ENCODE measurements around the gene ALDOC.
"Not testable (repeated sequence)": the region's sequence is repeated elsewhere in the genome, so short reads cannot be mapped to it uniquely, and the experiment has no call there.

Gene ALDOC

DNA sequence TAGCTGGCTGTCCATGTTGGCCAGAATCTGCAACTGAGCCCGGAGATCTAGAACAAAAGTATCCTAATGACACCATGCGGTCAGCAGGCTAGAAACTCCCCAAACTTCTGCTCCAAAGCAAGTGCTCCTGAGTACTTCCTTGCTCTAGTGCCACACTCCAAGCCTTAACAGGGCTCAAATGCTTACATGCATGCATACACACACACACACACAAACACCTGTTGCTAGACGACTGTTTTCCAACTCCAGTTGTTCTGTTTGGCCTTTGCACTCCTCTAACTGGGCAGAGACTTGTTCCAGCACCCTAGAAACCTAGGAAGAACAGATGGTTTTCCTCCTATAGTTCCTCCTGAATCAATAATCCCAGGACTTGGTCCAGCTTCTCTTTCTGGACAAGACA, 7.7 kb upstream of the ALDOC start:
- peak in 1 of 56 donors; percentile 5 for DNase-seq

DNA sequence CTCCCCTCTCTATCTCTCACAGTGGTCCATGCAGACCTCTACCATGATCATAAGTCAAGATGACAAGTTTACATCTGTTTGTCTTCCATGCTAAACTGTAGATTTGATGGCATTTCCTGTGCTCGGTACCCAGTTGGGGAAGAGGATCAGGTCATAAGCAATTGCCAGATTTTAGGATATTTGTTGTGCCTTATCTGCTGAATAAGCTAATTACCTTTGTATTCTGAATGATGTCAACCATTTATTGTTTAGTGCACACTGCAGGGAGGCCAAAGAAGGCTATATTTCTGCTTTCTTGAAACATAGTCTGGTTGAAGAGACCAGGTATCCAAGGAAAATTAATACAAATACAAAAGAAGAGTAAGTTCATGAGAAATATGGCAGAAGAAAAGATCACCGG, 5.8 kb upstream of the ALDOC start:
- no peak for DNase-seq

DNA sequence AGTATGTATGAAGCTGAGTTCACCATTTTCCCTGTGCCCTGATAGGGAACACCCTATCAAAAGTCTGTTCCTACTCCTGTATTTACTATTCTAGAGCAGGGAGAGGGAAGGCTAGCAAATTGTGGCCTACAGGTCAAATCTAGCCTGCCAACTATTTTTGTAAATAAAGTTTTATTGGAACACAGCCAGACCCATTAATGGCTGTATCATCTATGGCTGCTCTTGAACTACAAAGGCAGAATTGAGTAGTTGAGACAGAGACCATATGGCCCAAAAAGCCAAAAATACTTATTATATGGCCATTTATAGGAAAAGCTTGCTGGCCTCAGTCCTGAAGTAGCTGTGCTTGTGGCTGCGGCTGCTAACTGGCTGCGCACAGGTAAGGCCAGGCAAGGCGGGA, 4.3 kb upstream of the ALDOC start:
- no peak for DNase-seq

DNA sequence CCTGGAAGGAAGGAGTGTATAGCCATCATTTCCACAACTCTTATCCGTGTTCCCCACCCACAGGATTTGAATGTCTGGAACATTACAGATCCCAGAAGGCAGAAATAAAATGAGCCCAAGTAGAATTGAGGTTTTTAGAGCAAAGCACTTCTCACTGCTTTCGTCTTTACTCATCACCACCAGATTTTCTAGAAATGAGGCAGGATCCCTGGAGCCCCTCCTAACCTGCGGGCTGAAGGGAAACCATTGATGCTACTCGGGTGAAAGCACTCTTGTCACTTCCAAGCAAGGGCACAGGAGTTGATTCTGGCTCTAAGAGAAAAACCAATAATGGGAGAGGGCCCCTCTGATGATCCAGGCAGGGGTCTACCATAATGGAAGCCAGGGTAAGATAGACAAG, 2.8 kb upstream of the ALDOC start:
- no peak for DNase-seq

DNA sequence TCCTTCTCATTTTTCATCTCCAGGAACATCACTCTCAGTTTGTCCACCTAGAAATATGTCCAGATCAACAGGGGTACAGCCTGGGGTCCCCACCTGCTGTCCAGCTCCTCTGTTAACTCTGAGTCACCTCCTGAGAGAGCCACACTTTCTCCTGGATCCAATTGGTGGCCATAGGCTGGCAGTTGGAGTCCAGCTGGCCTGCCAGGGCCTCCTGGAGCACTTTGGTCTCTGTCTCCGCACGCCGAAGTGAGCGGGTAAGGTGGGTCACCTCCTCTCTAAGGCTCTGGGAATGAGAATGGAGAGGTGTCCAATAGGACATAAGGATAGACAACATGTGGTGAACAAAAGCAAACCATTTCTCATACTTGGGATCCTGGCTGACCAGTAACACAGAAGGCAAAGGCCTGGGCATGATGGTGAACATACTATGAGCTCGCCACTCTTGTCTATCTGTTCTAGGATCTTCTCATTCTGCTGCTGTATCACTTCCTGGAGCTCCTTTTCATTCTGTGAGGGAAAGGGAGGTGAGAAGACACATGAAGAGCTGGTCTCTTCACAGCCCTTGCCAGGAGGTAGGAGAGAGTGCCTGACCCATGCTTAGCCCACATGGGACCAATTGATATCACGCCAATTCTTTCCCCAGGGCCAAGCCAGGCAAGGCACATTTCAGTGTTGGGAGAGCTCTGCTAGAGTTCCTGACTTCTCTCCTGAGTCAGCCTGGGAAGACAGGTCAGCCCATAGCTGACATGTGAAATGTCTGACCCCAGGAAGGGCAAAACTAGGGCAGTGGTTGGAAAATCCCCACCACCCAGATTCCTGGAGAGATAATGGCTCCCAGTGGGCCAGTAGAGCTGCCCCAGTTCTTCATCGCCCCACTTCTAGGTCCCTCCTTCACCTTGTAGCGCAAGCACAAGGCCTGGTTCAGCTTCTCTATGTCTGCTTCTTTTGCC, 1.8 kb upstream of the ALDOC start:
- DNase-seq = no peak

DNA sequence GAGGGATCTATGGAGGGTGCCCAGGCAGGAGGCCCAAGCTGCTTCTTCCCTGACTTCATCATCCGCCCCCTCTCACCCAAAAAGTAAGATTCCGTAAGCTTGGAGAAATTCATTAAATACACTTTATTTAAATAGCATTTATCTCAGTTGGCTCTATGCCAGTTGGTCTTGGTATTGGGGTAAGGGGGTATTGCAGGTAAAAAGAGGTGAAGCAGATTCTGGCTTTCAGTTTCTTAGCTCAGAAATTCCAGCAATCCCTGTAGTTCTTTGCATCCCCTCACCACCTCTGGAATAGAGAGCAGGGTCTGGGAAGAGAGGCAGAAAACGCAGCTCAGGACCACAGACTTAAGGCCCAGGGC, 750 bp upstream of the ALDOC start:
- DNase-seq = no peak

DNA sequence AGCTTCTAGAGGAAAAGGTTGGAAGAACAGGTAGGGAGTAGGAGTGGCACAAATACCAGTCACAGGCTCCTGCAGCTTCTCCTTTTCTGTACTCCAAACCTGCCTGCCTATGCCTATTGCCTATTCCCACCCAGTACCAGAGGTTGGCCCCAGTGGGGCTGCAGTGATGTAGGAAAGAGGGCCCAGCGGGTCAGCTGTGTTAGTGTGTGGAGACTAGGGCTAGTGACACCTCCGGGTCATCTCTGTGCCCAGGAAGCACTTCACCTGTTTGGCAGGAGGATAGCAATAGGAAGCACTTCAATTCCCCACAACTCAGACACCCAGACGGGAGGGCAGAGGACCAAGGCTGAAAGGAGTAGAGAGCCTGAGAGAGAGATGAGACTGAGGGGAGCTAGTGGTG, 679 bp downstream of the ALDOC start:
- DNase-seq = not testable (repeated sequence)

DNA sequence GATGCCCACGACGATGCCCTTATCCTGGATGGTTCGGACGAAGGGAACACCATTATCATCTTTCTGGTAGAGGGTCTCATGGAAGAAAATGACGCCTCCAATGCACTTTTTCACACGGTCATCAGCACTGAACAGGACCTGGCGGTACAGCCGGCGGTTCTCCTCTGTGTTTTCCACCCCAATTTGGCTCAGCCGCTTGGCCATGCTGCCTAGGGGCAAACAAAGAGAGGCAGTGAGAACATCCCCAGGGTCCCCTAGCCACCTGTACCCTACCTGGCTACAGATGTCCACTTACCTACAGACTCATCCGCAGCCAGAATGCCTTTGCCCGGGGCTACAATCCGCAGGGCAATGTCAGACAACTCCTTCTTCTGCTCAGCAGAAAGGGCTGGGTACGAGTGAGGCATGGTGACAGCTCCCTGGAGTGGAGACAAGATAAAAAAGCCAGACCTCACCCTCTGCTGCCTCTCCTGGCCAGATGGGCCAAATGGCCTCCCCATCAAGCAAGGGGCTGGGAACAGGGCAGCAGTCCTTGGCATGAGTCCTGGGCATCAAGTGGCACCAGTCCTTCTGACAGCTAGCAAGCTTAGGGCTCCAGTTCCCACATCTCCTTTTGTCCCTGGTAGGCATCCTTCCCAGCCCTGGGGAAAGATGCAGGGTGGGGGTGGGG, 1.4 kb downstream of the ALDOC start:
- DNase-seq = peak in 44 of 56 donors; percentile 9 to 77 (median 43)

DNA sequence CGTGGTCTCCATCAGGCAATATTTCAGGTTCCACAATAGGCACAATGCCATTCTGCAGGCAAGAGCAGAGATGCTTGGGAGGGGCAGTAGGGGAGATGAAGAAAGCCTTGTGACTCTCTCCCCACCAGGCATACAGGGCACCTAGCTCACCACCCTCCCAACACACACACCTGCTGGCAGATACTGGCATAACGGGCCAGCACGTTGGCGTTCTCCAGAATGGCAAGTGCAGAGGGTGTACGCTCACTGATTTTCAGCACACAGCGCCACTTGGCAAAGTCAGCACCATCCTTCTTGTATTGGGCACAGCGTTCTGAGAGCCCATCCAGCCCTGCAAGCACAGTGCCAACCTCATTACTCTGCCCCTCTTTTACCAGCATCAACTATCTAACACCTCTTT, 2.2 kb downstream of the ALDOC start:
- peak in 1 of 56 donors; percentile 1 for DNase-seq

DNA sequence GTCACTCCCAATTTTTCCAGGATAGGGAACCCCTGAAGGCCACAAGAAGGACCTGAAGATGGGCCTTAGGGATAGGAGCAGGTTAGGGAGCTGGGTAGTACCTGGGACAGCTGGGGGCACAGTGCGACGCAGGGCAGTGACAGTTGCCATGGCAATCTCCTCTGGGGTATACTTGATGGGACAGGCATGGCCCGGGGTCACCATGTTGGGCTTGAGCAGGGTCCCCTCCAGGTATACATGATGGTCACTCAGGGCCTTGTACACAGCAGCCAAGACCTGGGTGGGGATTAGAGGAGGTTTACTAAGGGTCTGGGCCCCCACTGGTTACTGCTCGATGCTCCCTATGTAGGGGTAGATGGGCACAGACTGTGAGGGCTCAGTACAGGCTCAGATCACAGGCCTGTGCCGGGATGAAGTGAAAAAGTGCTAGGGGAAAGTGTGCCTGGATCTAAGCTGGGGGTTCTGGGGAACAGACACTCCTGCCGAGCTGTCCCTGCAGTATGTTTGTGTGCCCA, 2.7 kb downstream of the ALDOC start:
- no peak for DNase-seq

DNA sequence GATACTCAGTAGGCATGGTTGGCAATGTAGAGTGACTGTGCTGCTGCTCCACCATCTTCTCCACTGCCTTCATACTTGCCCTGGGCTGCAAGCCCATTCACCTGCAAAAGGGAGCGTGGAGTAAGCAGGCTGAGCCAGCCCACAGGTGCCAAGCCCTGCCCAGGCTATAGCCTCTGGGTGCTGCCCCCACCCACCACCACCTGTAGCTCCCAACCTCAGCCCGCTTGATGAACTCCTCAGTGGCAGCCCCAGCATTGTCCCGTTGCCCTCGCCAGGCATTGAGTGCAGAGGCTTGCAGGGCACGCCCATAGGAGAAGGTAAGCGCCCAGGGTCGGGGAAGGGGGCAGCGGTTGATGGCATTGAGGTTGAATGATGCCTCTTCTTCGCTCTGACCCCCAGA, 3.2 kb downstream of the ALDOC start:
- DNase-seq = no peak

DNA sequence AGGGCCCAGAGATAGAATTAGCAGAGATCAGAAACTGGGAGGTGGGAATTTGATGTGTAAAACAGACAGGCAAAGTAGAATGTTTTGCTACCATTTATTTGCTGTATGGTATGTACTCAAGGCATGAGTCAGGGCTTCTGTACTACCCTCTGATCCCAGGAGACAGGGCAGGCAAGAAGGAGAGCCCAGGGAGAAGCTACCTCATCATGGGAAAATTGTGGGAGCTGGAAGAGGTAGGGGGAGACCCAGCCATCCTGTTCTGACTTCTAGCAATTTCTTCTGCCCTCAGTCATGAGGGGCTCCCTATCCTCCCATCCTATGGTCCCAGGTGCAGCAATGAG, 3.7 kb downstream of the ALDOC start:
- no peak for DNase-seq

DNA sequence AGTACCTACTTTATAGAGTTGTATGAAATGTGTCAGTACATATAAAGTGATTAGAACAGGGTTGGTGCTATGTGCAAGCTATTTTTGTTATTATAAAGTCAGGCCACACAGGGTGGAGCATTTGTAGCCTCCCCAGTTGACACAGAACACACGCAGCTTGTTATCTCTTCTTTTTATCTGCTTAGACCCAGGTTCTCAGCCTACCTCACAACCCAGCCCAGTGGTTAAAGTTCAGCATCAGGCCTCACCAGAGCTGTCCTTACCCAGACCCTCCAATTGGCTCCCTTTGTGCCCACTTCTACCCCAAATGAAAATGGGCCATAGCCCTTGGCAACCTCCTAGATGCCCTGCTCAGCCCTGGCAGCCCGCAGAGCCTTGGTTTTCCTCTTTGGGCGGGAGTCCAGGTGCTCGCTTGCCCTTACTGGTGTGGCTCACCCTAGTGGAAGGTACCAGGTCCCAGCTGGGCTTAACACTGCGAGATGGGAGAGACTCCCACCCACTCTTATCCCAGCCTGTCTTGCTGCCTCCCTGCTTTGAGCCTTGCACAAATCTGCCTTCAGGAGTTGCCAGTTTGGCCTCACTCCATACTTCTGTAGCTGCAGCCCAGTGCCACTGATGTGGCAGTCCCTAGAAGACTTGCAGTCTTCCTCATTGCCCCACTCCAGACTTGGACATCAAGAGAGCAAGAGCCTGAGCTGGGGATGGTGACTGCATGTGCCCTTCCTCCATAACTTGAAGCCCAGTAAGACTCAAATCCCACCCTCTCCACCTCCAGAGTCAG, 4.2 kb downstream of the ALDOC start:
- DNase-seq = peak in 9 of 56 donors; percentile 5 to 39 (median 20)

DNA sequence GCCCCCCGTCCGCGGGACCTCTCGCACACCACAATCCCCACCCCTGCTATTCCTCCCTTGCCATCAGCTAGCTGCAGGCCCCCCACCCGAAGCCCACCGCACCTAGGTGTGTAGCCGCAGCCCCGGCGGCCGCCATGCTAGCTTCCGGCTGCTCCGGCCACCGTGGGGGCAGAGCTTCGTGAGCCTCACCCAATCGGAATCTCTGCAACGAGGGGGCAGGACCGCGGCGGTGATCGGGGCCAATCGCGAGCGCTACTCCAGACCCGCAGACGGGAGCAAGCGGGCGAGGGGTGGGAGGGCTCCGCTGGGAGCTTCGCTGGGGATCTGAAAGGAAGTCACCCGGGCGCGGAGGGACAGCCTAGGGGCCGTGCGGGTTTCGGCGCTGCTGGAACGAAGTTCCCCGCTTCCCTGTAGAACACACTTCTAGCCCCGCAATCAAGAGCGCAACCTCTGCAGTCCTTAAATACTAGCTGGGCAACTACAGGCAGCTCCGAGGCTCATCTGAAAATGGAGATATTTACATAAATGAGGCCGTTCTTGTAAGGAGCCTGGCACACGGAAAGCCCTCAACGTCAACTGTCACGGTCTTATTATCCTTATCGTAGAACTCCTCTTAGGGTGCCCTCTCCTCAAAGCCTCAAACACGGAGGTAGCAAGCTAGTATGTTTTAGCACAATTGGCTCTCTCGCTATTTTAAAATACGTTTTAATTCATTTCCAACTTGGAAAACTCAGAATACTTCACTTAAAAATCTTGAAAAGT, 5.2 kb downstream of the ALDOC start, which contains the start of gene PIGS:
TSS of gene PIGS (minus strand) at position 164 of the 762 bp plus-strand sequence. CDS start at position 136, 28 bp downstream.
- peak; percentile 64 to 98 (median 92) for DNase-seq

DNA sequence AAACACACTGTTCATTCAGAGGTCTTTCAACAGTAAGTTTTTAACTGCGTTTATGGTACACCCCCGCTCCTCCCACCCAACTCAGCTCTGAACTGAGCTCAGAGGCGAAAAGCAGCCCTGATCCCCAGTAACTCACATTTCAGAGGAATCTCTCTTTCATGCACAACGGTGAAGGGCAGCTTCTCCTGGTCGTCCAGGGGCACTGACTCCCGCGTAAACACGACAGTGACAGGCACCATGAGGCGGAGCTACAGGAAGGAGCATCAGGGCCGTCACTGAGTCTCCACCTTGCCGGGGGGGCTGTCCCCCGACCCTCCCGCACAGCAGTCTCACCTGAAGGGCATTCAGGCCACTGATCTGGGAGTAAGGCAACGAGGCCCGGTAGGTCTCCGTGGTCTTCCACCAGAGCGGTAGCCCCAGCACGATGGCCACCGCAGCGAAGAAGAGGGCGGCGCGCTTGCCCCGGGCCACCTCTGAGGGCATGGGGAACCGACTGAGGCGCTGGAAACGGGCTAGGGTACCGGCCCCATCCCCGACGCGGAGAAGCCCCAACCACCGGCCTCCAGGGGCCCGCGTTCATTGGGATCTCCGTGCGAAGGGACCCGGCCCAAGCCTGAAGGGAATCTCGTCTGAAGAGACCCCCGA, 5.9 kb downstream of the ALDOC start:
- DNase-seq = peak in 15 of 56 donors; percentile 9 to 51 (median 30)

DNA sequence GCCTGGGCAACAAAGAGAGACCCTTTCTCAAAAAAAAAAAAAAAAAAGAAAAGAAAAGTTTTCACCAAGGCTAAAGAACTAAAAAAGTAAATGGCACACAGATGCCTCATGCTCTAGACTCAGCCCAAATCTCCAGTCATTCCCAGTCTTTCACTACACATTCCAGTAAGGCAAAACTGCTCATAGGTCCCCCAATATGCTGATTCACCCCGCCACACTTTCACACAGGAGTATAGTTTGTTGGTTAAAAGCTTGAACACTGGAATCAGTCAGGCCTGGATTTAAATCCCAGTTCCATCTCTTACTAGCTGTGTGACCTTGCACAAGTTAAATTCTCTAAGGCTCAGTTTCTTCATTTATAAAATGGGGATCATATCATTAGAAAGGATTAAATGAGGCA, 7.2 kb downstream of the ALDOC start:
- DNase-seq = no peak

DNA sequence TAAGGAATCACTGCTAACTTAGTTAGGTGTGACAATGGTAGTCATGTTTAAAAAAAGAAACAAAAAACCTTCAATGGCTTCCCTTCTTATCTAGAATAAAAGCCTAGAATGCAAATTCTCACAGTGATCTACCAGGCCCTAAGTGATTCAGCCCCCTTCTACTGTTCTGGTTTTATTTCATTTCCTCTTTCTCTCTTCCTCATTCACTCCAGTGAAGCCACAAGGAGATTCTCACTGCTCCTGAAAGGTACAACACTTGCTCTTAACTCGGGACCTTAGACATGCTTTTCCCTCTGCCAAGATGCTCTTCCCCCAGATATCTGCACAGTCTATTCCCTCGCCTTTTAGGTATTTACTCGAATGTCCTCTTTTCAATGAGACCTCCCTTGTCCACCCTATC, 9.1 kb downstream of the ALDOC start:
- DNase-seq = no peak

DNA sequence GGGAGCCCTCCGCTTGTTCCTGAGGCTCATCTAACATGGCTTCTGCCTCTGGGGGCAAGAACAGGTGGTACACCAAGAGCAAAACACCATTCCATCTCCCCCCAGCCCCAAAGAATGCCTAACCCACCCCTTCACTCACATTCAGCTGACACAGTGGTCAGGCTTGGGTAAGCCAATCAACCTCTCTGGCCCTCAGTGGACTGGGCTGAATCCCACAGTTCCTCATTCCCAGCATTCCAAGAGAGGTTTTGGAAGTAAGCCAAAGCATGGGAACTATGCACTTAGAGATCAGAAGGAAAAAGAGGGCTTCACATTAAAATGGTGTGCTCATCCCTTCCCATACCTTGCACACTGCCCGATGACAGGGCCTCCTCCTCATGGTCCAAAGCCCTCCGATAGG, 13.2 kb downstream of the ALDOC start:
- no peak for DNase-seq

DNA sequence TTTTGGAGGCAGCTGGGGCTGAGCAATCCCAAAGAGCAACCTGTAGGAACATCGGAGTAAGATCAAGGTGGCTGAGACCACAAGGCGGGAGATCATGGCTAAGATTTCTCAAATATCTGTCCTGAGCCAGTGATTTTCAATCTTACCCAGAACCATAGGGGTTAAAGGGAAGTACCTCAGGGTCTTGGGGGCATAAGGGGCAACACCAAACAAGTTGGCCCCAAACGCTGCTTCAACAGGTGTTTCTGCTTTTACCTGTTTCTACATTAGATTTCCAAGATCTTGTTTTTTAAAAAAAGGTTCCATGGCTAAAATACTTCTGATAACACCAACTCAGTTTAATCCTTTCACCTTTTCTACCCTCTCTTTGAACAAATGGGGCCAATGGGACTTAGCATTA, 21.7 kb downstream of the ALDOC start:
- no peak for DNase-seq

DNA sequence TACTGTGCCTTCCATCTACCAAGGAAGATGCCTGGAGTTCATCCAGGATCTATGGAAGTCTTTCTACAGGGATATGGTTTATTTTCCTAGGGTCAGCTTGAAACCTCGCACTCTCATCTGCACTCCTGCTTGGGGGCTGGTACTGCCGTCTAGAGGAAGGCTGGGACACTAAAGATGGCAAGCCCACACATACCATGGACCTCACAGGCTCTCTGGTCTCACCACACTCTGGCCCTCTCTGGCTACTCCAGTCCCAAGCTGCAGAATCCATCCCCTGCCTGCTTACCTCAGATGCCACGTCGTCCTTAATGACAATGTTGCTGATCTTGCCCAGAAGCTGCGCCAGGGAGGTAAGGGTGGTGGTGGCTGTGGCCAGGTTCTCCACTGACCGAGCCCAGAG, 22.1 kb downstream of the ALDOC start:
- no peak for DNase-seq
